ENCODE measurements around the gene NAP1L1. TPM values are rescaled to one million over a fixed set of nuclear protein-coding genes. Genes with fewer than 3 reads are reported as not detected.

NAP1L1 gene
- total RNA-seq, 1 donor from 2014 or later = 1,539 TPM

GRCh38 chr12:76084863-76085519, 506 bp upstream of the NAP1L1 start:
- peaks cover 18% of the 10 kb centered on the region for H3K9me3 Mint-ChIP-seq
- Histone ChIP-seq H3K4me1 (peaks cover 24% of the 10 kb centered on the region), H3K4me3 (peak overlapping the region; percentile 92), H4K20me1 (ENCODE audit: low read depth) (peaks cover 38% of the 10 kb centered on the region), H3K36me3 (no peaks in the 10 kb centered on the region), H3K79me2 (ENCODE audit: low read depth) (peaks cover 44% of the 10 kb centered on the region), H3K4me2 (peak overlapping the region; percentile 94), H3K9me3 (ENCODE audit: low read depth) (no peaks in the 10 kb centered on the region), H3K27me3 (no peaks in the 10 kb centered on the region), H2AFZ (replicated peaks) (peak overlapping the region; percentile 90), H3F3A (ENCODE audit: low read depth) (peaks cover 19% of the 10 kb centered on the region), H3K27ac (peak overlapping the region; percentile 48), H3K9ac (no peak overlapping the region)
- peaks cover 24% of the 10 kb centered on the region for H3K36me3 Mint-ChIP-seq
- H3K4me3 Mint-ChIP-seq = peak overlapping the region; percentile 97
- peaks cover 5% of the 10 kb centered on the region for H3K27me3 Mint-ChIP-seq (ENCODE audit: insufficient read depth, low read depth)
- TF ChIP-seq EZH2phosphoT487 (IDR thresholded peaks at IDR 0.05) (no peak), CTCF (IDR thresholded peaks at IDR 0.05) (peak; percentile 33), EZH2 (IDR thresholded peaks at IDR 0.05) (peak; percentile 43)
- H3K27ac Mint-ChIP-seq = peak overlapping the region; percentile 98
- peaks cover 28% of the 10 kb centered on the region for H3K4me1 Mint-ChIP-seq
- peak; percentile 91 for DNase-seq (ENCODE audit: low spot score)

DNA sequence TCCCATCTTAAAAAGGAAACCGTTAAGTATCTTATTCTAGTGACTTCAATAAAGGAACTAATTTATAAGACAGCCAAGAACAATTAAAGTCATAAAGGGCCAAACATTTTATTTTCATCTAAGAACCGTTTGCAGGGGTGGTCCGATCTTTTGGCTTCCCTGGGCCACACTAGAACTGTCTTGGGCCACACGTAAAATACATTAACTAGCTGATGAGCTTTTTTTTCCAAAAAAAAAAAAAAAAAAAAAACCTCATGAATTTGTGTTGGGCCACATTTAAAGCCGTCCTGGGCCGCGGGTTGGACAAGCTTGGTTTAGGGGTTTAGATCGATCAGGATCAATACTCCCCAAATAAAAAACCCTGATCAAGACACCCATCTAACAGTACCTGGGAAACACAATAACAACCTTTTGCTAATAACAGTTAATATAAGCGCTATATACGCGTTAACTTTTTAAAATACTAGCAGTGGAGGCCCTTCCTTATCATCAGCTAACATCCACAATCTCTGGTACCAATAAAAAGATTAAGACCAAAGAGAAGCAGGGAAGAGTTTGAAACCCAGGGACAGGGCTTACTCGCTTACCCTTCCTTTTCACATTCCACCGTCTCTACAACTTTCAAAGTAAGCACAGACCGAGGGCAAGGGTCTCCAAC, 1.1 kb downstream of the NAP1L1 start:
- DNase-seq (ENCODE audit: low spot score) = no peak
- peaks cover 34% of the 10 kb centered on the region for H3K9me3 Mint-ChIP-seq
- H3K27ac Mint-ChIP-seq = peak overlapping the region; percentile 80
- Histone ChIP-seq H3F3A (ENCODE audit: low read depth) (peaks cover 19% of the 10 kb centered on the region), H3K4me1 (peaks cover 24% of the 10 kb centered on the region), H3K9ac (peak overlapping the region; percentile 37), H3K4me3 (peak overlapping the region; percentile 92), H3K4me2 (peak overlapping the region; percentile 94), H3K27me3 (no peaks in the 10 kb centered on the region), H3K27ac (peak overlapping the region; percentile 99), H3K9me3 (ENCODE audit: low read depth) (no peaks in the 10 kb centered on the region), H3K79me2 (ENCODE audit: low read depth) (peaks cover 61% of the 10 kb centered on the region), H2AFZ (replicated peaks) (no peak overlapping the region), H3K36me3 (no peaks in the 10 kb centered on the region), H4K20me1 (ENCODE audit: low read depth) (peaks cover 54% of the 10 kb centered on the region)
- H3K36me3 Mint-ChIP-seq = peaks cover 40% of the 10 kb centered on the region
- H3K4me1 Mint-ChIP-seq = peaks cover 28% of the 10 kb centered on the region
- H3K27me3 Mint-ChIP-seq (ENCODE audit: insufficient read depth, low read depth) = peaks cover 2% of the 10 kb centered on the region
- peak overlapping the region; percentile 97 for H3K4me3 Mint-ChIP-seq
- TF ChIP-seq CTCF (IDR thresholded peaks at IDR 0.05) (no peak), EZH2 (IDR thresholded peaks at IDR 0.05) (no peak), EZH2phosphoT487 (IDR thresholded peaks at IDR 0.05) (no peak)

GRCh38 chr12:76081909-76082308, 2.6 kb downstream of the NAP1L1 start:
- H3K4me3 Mint-ChIP-seq = no peak overlapping the region
- peaks cover 43% of the 10 kb centered on the region for H3K9me3 Mint-ChIP-seq
- peaks cover 69% of the 10 kb centered on the region for H4K20me1 ChIP-seq (ENCODE audit: low read depth)
- no peaks in the 10 kb centered on the region for H3K9me3 ChIP-seq (ENCODE audit: low read depth)
- H3K79me2 ChIP-seq (ENCODE audit: low read depth) = peaks cover 75% of the 10 kb centered on the region
- H2AFZ ChIP-seq (replicated peaks) = no peak overlapping the region
- H3K4me1 ChIP-seq = peaks cover 24% of the 10 kb centered on the region
- peak overlapping the region; percentile 92 for H3K4me3 ChIP-seq
- no peaks in the 10 kb centered on the region for H3K36me3 ChIP-seq
- H3K27me3 Mint-ChIP-seq (ENCODE audit: insufficient read depth, low read depth) = peaks cover 2% of the 10 kb centered on the region
- no peak overlapping the region for H3K27ac ChIP-seq
- peaks cover 28% of the 10 kb centered on the region for H3K4me1 Mint-ChIP-seq
- no peak overlapping the region for H3K9ac ChIP-seq
- no peak for TF ChIP-seq CTCF (IDR thresholded peaks at IDR 0.05)
- TF ChIP-seq EZH2 (IDR thresholded peaks at IDR 0.05) = no peak
- TF ChIP-seq EZH2phosphoT487 (IDR thresholded peaks at IDR 0.05) = no peak
- H3K27ac Mint-ChIP-seq = no peak overlapping the region
- H3K4me2 ChIP-seq = peak overlapping the region; percentile 94
- peaks cover 50% of the 10 kb centered on the region for H3K36me3 Mint-ChIP-seq
- no peak for DNase-seq (ENCODE audit: low spot score)
- no peaks in the 10 kb centered on the region for H3K27me3 ChIP-seq
- H3F3A ChIP-seq (ENCODE audit: low read depth) = peaks cover 19% of the 10 kb centered on the region
